Activated naive CD4-positive, alpha-beta T cell treated with anti-CD3 and anti-CD28 coated beads, Interleukin-2, amount 50 U/mL, for 72 hours (primary cell): ENCODE results near the gene MYO16. TPM values are rescaled to one million over a fixed set of nuclear protein-coding genes. Genes with fewer than 3 reads are reported as not detected.

Experiments
- ATAC-seq, 2 donors: fragments of 150-1000 bp; cut with Tn5 transposase; 2 replicates each; pipeline ENCODE4 v1.10.0; 2021; ENCODE audit warnings: mild to moderate bottlenecking in 2 of 2, moderate library complexity in 2 of 2
- DNase-seq, 2 donors: peaks; one replicate each; pipeline ENCODE4 v3.0.0; 2021 to 2022; ENCODE audit warnings: low spot score in 2 of 2
- H3K27ac Mint-ChIP-seq, 2 donors: one replicate each; pipeline ENCODE4 v1.8.0; 2022; ENCODE audit warnings: mild to moderate bottlenecking in 2 of 2, mixed read lengths in 2 of 2
- H3K36me3 Mint-ChIP-seq, 2 donors: one replicate each; pipeline ENCODE4 v1.8.0; 2022; ENCODE audit warnings: mixed read lengths in 2 of 2
- H3K9me3 Mint-ChIP-seq, 2 donors: one replicate each; pipeline ENCODE4 v1.8.0; 2022; ENCODE audit warnings: mixed read lengths in 2 of 2
- total RNA-seq, 2 donors: library from RNA; stranded (reverse); gene quantifications; one replicate each; pipeline ENCODE4 v1.2.3, GENCODE V29; 2022

The MYO16 gene
- total RNA-seq, 2 donors from 2014 or later = not detected

DNA sequence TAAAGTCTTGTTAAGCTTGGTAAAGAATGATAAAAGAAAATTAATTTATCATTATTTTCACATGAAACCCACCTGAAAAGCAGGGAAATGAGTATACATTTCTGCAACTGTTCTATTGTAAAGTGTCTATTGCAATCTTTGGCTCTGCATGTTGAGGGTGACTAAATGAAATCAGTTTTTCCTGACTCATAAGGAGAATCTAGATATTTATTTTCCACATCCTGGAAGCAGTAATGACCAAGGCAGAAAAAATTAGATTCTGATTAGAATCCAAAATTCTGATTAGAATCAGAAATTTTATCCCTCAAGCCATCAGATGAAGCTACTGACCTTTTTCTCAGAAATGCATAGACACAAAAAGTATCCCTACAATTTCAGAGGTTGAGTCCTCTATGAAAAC lies 178.4 kb downstream of the MYO16 start:
- DNase-seq (no peak), ATAC-seq (no peak)
- Mint-ChIP-seq H3K36me3 (no peaks in the 10 kb centered on the region), H3K27ac (no peak overlapping the region), H3K9me3 (no peaks in the 10 kb centered on the region)

- DNase-seq (no peak), ATAC-seq (no peak)
- Mint-ChIP-seq H3K36me3 (no peaks in the 10 kb centered on the region), H3K9me3 (no peaks in the 10 kb centered on the region), H3K27ac (no peak overlapping the region)
Measured at GRCh38 chr13:108812165-108812564, 182.8 kb downstream of the MYO16 start.

DNA sequence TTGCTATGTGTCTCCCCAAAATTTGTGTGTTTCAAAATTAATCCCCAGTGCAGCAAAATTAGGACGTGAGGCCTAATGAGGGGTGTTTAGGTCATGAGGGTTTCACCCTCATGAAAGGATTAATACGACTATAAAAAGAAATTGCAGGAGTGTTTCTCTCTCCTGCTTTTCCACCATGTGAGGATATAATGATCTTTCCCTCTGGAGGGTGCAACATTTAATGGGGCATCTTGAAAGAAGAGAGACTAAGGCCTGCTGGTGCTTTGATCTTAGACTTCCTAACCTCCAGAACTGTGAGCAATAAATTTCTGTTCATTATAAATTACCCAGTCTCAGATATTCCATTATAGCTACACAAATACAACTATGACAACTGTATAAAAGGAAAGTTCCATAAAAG lies 183.2 kb downstream of the MYO16 start:
- H3K9me3 Mint-ChIP-seq = no peaks in the 10 kb centered on the region
- ATAC-seq (no peak), DNase-seq (no peak)

DNA sequence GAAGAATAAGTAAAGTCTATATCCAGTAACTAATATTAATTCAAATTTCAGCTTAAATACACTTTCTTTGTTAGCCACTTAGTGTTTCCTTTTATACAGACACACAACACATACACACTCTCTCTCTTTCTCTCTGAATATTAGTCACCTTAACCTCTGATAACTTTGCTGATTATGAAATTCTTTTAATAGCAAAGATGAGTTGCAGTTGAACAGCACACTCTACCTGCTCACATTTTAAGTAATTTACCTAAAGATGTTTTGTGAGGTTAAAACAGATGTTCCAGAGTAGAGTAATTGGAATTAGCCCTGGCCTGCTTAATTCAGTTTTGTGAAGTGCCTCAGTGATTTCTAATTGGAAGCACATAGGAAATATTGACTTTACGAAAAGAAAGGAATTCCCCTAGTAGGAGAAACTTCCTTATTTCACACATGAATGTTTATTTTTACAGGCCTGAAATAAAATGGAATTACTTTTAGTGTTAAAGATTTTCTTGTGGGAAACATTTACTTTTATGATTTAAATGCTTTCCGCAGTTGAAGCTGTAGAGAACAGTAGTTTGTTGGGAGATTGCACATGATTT lies 184.3 kb downstream of the MYO16 start:
- no peak overlapping the region for H3K27ac Mint-ChIP-seq
- ATAC-seq (no peak), DNase-seq (no peak)
- H3K9me3 Mint-ChIP-seq = no peaks in the 10 kb centered on the region
- H3K36me3 Mint-ChIP-seq = no peaks in the 10 kb centered on the region

More for the DNA sequence above, 183.2 kb downstream of the MYO16 start:
- no peaks in the 10 kb centered on the region for H3K36me3 Mint-ChIP-seq
- no peak overlapping the region for H3K27ac Mint-ChIP-seq

GRCh38 chr13:108816375-108816774 lies 187.0 kb downstream of the MYO16 start:
- Mint-ChIP-seq H3K27ac (no peak overlapping the region), H3K36me3 (no peaks in the 10 kb centered on the region), H3K9me3 (no peaks in the 10 kb centered on the region)
- ATAC-seq (no peak), DNase-seq (no peak)

DNA sequence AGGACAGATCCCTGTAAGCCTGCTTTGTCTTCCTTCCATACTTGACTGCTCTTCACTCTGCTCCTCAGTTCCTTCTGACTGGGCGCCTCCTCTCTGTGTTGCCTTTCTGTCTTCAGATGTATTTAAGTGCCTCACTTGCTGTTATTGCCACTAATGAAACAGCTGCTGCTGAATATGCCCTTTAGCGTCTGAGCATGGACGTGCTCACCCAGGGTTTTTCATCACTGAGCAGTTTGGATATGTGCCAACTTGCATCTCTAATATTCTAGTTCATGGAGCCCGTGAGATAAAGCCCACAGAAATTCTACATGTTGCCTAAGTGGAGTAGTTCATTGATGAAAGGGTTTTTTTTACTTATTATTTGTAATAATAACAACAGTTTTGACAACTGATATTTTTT lies 198.2 kb downstream of the MYO16 start:
- Mint-ChIP-seq H3K36me3 (peaks cover 0 to 5% of the 10 kb centered on the region in 2 donors), H3K9me3 (peaks cover 0 to 11% of the 10 kb centered on the region in 2 donors), H3K27ac (no peak overlapping the region)
- ATAC-seq = no peak
- DNase-seq = no peak

DNA sequence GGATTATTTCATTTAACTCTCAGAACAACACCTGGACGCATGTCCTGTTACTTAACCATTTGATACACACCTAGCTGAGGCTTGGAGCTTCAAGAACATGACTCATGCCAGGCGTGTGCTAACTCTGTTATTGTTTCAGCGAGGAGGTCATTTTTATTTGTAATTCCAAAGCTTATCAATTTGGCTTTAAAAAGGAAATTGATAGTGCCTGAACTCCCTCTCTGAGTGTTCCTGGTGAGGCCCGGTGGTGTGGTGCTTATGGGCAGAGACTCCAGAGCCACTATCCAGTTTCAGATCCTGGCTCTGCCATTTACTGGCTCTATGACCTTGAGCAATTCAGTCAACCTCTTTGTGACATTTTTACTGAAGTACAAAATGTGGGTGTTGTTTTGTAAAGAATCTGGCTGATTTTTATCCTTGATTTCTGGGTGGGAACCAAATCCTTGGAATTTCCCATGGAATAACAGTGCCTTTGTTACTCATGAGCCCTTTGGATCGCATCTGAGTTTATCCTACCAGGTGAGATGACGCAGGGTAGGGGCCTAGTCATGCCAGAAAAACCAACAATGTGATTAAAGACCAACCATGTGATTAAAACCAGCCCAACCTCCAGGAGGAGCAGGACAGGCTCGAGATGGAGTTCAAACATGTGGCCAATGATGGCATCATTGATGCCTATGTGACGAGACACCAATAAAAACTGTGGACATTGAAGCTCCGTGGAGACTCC lies 198.8 kb downstream of the MYO16 start:
- peaks cover 0 to 5% of the 10 kb centered on the region in 2 donors for H3K36me3 Mint-ChIP-seq
- no peak for DNase-seq
- H3K9me3 Mint-ChIP-seq = peaks cover 0 to 11% of the 10 kb centered on the region in 2 donors
- H3K27ac Mint-ChIP-seq = no peak overlapping the region
- ATAC-seq = no peak

GRCh38 chr13:108830916-108831315 lies 201.5 kb downstream of the MYO16 start:
- Mint-ChIP-seq H3K36me3 (peaks cover 0 to 5% of the 10 kb centered on the region in 2 donors), H3K27ac (no peak overlapping the region), H3K9me3 (peaks cover 0 to 11% of the 10 kb centered on the region in 2 donors)
- ATAC-seq (no peak), DNase-seq (no peak)

DNA sequence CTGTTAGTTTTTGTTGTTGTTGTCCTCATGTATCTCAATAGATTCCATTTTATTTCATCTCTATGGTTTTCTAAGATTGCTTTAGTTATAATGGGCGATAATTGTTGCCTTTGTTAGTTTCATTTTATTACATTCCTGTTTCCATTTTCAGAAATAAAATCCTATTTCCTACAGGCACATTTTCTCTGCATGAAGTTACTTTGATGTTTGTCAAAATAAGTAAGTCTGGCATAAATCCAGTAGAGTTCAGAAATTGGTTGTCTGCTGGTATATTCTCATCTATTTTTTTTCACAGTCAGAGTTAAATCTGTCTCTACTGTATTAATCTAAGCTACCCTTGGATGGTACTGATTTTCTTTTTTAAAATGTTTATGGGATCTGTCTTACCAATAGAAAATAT lies 204.1 kb downstream of the MYO16 start:
- Mint-ChIP-seq H3K36me3 (no peaks in the 10 kb centered on the region), H3K27ac (no peak overlapping the region), H3K9me3 (peaks cover 0 to 4% of the 10 kb centered on the region in 2 donors)
- DNase-seq = no peak
- ATAC-seq = no peak

DNA sequence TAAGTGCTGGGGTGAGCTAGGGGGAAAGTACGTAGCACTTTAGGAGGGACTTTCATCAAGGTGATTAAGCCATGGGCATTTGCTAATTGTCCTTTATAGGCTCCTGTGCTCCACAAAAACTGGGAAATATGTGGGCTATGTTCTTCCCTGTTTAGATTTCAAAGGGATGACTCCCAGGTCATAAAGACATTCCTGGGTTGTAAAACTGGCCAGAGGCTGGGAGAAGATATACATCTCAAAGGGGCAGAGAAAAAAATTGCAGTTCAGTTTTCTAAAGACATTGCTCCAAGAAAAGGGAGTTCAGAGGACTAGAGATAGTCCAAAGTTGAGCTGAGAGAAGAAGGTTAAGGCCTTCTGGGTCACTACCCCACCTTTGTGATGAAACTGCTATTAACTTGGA lies 204.8 kb downstream of the MYO16 start:
- no peak overlapping the region for H3K27ac Mint-ChIP-seq
- DNase-seq (no peak), ATAC-seq (no peak)
- peaks cover 0 to 3% of the 10 kb centered on the region in 2 donors for H3K9me3 Mint-ChIP-seq
- H3K36me3 Mint-ChIP-seq = no peaks in the 10 kb centered on the region

GRCh38 chr13:108835083-108835482 lies 205.7 kb downstream of the MYO16 start:
- no peak for ATAC-seq
- Mint-ChIP-seq H3K9me3 (no peaks in the 10 kb centered on the region), H3K27ac (no peak overlapping the region), H3K36me3 (no peaks in the 10 kb centered on the region)
- DNase-seq = no peak

DNA sequence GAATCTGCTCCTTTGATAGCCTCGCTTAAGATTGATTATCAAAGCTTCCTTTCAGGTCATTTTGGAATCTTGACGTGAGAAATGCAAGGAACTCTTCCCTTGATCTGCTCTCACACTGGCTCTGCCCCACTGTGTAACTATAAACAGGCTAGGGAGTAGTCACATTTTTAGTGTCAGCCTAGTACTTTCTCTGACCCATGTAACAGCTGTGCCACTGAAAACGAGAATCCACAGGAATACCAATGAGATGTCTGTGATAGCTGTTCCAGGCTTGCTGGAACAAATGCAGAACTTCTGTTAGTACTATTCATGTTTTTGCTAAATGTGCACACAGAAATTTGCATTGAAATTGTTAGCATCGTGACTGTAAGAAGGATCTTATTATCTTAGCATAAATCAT lies 221.3 kb downstream of the MYO16 start:
- Mint-ChIP-seq H3K27ac (no peak overlapping the region), H3K9me3 (no peaks in the 10 kb centered on the region), H3K36me3 (no peaks in the 10 kb centered on the region)
- DNase-seq (no peak), ATAC-seq (no peak)

DNA sequence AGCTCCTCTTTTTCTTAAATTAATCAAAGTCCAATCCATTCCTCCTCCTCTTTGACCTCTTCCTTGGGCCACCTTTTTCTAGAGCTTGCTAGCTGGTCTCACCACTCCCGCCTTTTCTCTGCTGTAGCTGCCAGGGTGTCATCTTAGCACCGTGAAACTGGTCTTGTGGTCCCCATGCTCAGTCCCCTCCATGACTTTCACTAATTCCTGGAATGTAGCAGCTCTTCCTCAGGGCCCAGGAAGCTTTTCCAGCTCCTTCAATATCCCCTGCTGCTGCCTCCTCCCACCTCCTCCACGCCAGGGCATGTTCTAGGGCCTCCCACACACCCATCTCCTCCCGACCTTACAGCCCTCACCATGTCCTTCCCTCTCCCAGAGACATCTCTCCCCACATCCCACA lies 222.2 kb downstream of the MYO16 start:
- ATAC-seq (no peak), DNase-seq (no peak)
- H3K36me3 Mint-ChIP-seq = no peaks in the 10 kb centered on the region
- no peaks in the 10 kb centered on the region for H3K9me3 Mint-ChIP-seq
- H3K27ac Mint-ChIP-seq = no peak overlapping the region

DNA sequence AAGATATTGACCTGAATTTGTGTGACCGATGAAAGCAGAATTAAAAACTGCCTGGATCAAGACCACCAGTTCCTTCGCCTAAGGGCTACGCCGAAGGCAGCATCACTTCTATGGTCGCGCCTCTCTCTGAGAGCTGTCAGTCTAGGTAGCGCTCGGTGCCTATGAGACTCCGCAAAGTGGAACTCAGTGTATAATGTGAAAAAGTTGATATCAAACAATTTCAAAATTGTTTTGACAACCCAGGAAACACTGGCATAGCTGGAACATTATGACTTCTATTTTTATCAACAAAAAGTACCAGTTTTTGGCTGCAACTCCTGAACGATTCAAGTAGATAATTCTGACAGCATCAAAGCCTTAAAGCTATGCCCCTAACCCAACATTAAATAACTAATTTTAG lies 223.6 kb downstream of the MYO16 start:
- Mint-ChIP-seq H3K36me3 (no peaks in the 10 kb centered on the region), H3K27ac (no peak overlapping the region), H3K9me3 (no peaks in the 10 kb centered on the region)
- no peak for ATAC-seq
- no peak for DNase-seq

DNA sequence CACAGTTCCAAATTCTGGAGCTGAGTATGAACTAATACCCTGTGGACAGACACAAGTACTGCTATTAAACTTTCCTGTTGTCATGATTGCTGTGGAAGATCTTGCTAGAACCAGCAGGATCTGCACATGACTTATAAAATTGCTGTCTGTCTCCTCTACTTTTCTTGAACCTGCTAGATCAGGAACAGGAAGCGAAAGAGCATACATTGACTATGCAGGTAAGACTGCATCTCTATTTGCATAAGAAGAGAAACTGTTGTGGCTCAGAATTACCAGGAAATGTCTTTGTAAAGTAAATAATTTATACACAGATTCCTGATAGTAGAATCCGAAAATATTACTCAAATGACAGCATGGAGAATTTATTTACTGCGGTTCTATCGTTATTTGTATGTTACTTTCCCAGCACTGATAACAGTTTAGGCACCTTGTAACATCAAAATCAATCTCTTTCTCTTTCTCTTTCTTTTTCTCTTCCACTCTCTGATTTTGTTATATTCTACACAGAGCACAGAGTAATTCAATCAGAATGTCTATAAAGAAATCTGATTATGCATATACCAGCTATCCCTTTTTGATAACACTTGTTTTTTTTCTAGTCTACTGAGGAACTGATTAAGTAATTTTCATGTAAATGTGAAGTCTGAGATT lies 226.5 kb downstream of the MYO16 start:
- no peak for DNase-seq
- no peak overlapping the region for H3K27ac Mint-ChIP-seq
- ATAC-seq = no peak
- H3K9me3 Mint-ChIP-seq = peaks cover 0 to 6% of the 10 kb centered on the region in 2 donors
- H3K36me3 Mint-ChIP-seq = no peaks in the 10 kb centered on the region

GRCh38 chr13:108858676-108859075 lies 229.3 kb downstream of the MYO16 start:
- DNase-seq = no peak
- no peak for ATAC-seq
- Mint-ChIP-seq H3K27ac (no peak overlapping the region), H3K9me3 (peaks cover 0 to 6% of the 10 kb centered on the region in 2 donors), H3K36me3 (no peaks in the 10 kb centered on the region)

DNA sequence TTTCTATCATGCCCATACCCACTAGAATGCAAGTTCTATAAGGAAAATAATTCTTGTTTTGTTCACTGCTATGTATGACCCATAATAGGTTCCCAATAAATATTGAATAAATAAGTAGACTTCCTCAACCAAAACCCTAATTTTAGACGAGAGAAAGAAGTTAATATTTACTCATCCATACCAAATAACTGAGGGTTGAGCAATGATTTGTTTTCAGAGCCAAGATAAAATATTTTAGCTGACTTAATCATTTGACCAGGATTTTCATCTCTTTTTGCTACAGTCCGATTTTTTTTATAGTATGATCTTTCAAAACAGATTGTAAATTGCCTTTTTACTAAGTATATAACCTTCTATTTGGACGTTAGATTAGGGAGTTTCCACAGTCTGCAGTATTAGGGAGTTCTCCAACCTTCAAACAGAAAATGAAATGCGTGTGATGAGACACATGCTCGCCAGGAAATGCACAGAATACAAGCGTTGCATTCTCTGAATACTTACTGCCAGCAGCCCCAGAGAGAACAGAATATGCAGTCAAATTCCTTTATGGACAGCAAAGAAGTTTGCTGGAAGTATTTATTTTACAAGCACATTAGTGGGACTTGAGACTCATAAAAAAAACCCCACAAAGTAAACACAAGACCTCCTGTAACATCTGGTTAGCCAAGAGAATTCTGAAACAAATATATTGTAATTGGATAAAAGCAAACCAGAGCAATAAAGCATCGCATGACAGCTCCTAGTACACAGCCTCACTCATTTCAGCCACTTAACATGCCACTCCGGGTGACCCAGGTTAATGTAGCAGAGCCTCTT lies 230.0 kb downstream of the MYO16 start:
- DNase-seq (no peak), ATAC-seq (no peak)
- no peak overlapping the region for H3K27ac Mint-ChIP-seq
- no peaks in the 10 kb centered on the region for H3K36me3 Mint-ChIP-seq
- peaks cover 0 to 6% of the 10 kb centered on the region in 2 donors for H3K9me3 Mint-ChIP-seq
